ENCODE data around the gene ACACB.

Gene ACACB

GRCh38 chr12:109182041-109182839 lies 65.9 kb downstream of the ACACB start:
- no peak overlapping the region for H3K27ac ChIP-seq (ENCODE audit: low read length)
- H3K4me1 ChIP-seq (ENCODE audit: insufficient read depth, low read length): no peaks in the 10 kb centered on the region
- peaks cover 42% of the 10 kb centered on the region for H3K36me3 ChIP-seq (ENCODE audit: insufficient read depth, low read depth, low read length)
- H3K9me3 ChIP-seq (ENCODE audit: insufficient read depth, low read depth, low read length): no peaks in the 10 kb centered on the region
- H3K4me3 ChIP-seq (ENCODE audit: low read length): no peak overlapping the region
- H3K27me3 ChIP-seq (ENCODE audit: insufficient read depth, low read length): no peaks in the 10 kb centered on the region
- no peak overlapping the region for H3K9ac ChIP-seq (ENCODE audit: low read depth, low read length)

GRCh38 chr12:109185441-109185840 lies 69.1 kb downstream of the ACACB start:
- no peak overlapping the region for H3K9ac ChIP-seq (ENCODE audit: low read depth, low read length)
- no peaks in the 10 kb centered on the region for H3K4me1 ChIP-seq (ENCODE audit: insufficient read depth, low read length)
- H3K9me3 ChIP-seq (ENCODE audit: insufficient read depth, low read depth, low read length): no peaks in the 10 kb centered on the region
- no peaks in the 10 kb centered on the region for H3K27me3 ChIP-seq (ENCODE audit: insufficient read depth, low read length)
- H3K36me3 ChIP-seq (ENCODE audit: insufficient read depth, low read depth, low read length): peaks cover 18% of the 10 kb centered on the region
- no peak overlapping the region for H3K27ac ChIP-seq (ENCODE audit: low read length)
- no peak overlapping the region for H3K4me3 ChIP-seq (ENCODE audit: low read length)

- H3K36me3 ChIP-seq (ENCODE audit: insufficient read depth, low read depth, low read length): peaks cover 26% of the 10 kb centered on the region
- no peaks in the 10 kb centered on the region for H3K27me3 ChIP-seq (ENCODE audit: insufficient read depth, low read length)
- no peak overlapping the region for H3K9ac ChIP-seq (ENCODE audit: low read depth, low read length)
- H3K4me3 ChIP-seq (ENCODE audit: low read length): no peak overlapping the region
- no peak overlapping the region for H3K27ac ChIP-seq (ENCODE audit: low read length)
- H3K4me1 ChIP-seq (ENCODE audit: insufficient read depth, low read length): no peaks in the 10 kb centered on the region
- no peaks in the 10 kb centered on the region for H3K9me3 ChIP-seq (ENCODE audit: insufficient read depth, low read depth, low read length)
These were observed 70.7 kb downstream of the ACACB start for GRCh38 chr12:109186993-109187653.

- Histone ChIP-seq H3K27me3 (ENCODE audit: insufficient read depth, low read length) (no peaks in the 10 kb centered on the region), H3K4me1 (ENCODE audit: insufficient read depth, low read length) (no peaks in the 10 kb centered on the region), H3K9ac (ENCODE audit: low read depth, low read length) (no peak overlapping the region), H3K27ac (ENCODE audit: low read length) (no peak overlapping the region), H3K36me3 (ENCODE audit: insufficient read depth, low read depth, low read length) (peaks cover 33% of the 10 kb centered on the region), H3K9me3 (ENCODE audit: insufficient read depth, low read depth, low read length) (no peaks in the 10 kb centered on the region), H3K4me3 (ENCODE audit: low read length) (no peak overlapping the region)
These were observed 71.8 kb downstream of the ACACB start for GRCh38 chr12:109188108-109188712.

- Histone ChIP-seq H3K4me3 (ENCODE audit: low read length) (no peak overlapping the region), H3K36me3 (ENCODE audit: insufficient read depth, low read depth, low read length) (peaks cover 39% of the 10 kb centered on the region), H3K9ac (ENCODE audit: low read depth, low read length) (no peak overlapping the region), H3K27me3 (ENCODE audit: insufficient read depth, low read length) (no peaks in the 10 kb centered on the region), H3K9me3 (ENCODE audit: insufficient read depth, low read depth, low read length) (no peaks in the 10 kb centered on the region), H3K27ac (ENCODE audit: low read length) (no peak overlapping the region), H3K4me1 (ENCODE audit: insufficient read depth, low read length) (no peaks in the 10 kb centered on the region)
These were observed 72.9 kb downstream of the ACACB start for GRCh38 chr12:109189291-109189690.

GRCh38 chr12:109191621-109192250 lies 75.3 kb downstream of the ACACB start:
- Histone ChIP-seq H3K36me3 (ENCODE audit: insufficient read depth, low read depth, low read length) (peaks cover 44% of the 10 kb centered on the region), H3K9ac (ENCODE audit: low read depth, low read length) (no peak overlapping the region), H3K27ac (ENCODE audit: low read length) (no peak overlapping the region), H3K27me3 (ENCODE audit: insufficient read depth, low read length) (no peaks in the 10 kb centered on the region), H3K4me1 (ENCODE audit: insufficient read depth, low read length) (no peaks in the 10 kb centered on the region), H3K9me3 (ENCODE audit: insufficient read depth, low read depth, low read length) (no peaks in the 10 kb centered on the region), H3K4me3 (ENCODE audit: low read length) (no peak overlapping the region)

- H3K27me3 ChIP-seq (ENCODE audit: insufficient read depth, low read length): no peaks in the 10 kb centered on the region
- H3K27ac ChIP-seq (ENCODE audit: low read length): no peak overlapping the region
- H3K9me3 ChIP-seq (ENCODE audit: insufficient read depth, low read depth, low read length): no peaks in the 10 kb centered on the region
- H3K4me3 ChIP-seq (ENCODE audit: low read length): no peak overlapping the region
- peaks cover 43% of the 10 kb centered on the region for H3K36me3 ChIP-seq (ENCODE audit: insufficient read depth, low read depth, low read length)
- H3K4me1 ChIP-seq (ENCODE audit: insufficient read depth, low read length): no peaks in the 10 kb centered on the region
- no peak overlapping the region for H3K9ac ChIP-seq (ENCODE audit: low read depth, low read length)
These were observed 76.0 kb downstream of the ACACB start for GRCh38 chr12:109192358-109192757.

GRCh38 chr12:109193896-109194295 lies 77.5 kb downstream of the ACACB start:
- H3K9me3 ChIP-seq (ENCODE audit: insufficient read depth, low read depth, low read length): no peaks in the 10 kb centered on the region
- H3K36me3 ChIP-seq (ENCODE audit: insufficient read depth, low read depth, low read length): peaks cover 43% of the 10 kb centered on the region
- no peak overlapping the region for H3K9ac ChIP-seq (ENCODE audit: low read depth, low read length)
- H3K4me3 ChIP-seq (ENCODE audit: low read length): no peak overlapping the region
- no peaks in the 10 kb centered on the region for H3K4me1 ChIP-seq (ENCODE audit: insufficient read depth, low read length)
- H3K27ac ChIP-seq (ENCODE audit: low read length): no peak overlapping the region
- no peaks in the 10 kb centered on the region for H3K27me3 ChIP-seq (ENCODE audit: insufficient read depth, low read length)

GRCh38 chr12:109196332-109196731 lies 79.9 kb downstream of the ACACB start:
- Histone ChIP-seq H3K9me3 (ENCODE audit: insufficient read depth, low read depth, low read length) (no peaks in the 10 kb centered on the region), H3K4me1 (ENCODE audit: insufficient read depth, low read length) (no peaks in the 10 kb centered on the region), H3K4me3 (ENCODE audit: low read length) (no peak overlapping the region), H3K27ac (ENCODE audit: low read length) (no peak overlapping the region), H3K36me3 (ENCODE audit: insufficient read depth, low read depth, low read length) (peaks cover 53% of the 10 kb centered on the region), H3K27me3 (ENCODE audit: insufficient read depth, low read length) (no peaks in the 10 kb centered on the region), H3K9ac (ENCODE audit: low read depth, low read length) (no peak overlapping the region)

GRCh38 chr12:109197327-109197726 lies 80.9 kb downstream of the ACACB start:
- no peaks in the 10 kb centered on the region for H3K27me3 ChIP-seq (ENCODE audit: insufficient read depth, low read length)
- H3K27ac ChIP-seq (ENCODE audit: low read length): no peak overlapping the region
- peaks cover 49% of the 10 kb centered on the region for H3K36me3 ChIP-seq (ENCODE audit: insufficient read depth, low read depth, low read length)
- H3K4me3 ChIP-seq (ENCODE audit: low read length): no peak overlapping the region
- H3K4me1 ChIP-seq (ENCODE audit: insufficient read depth, low read length): no peaks in the 10 kb centered on the region
- no peaks in the 10 kb centered on the region for H3K9me3 ChIP-seq (ENCODE audit: insufficient read depth, low read depth, low read length)
- H3K9ac ChIP-seq (ENCODE audit: low read depth, low read length): no peak overlapping the region

- H3K9ac ChIP-seq (ENCODE audit: low read depth, low read length): no peak overlapping the region
- no peaks in the 10 kb centered on the region for H3K4me1 ChIP-seq (ENCODE audit: insufficient read depth, low read length)
- H3K27ac ChIP-seq (ENCODE audit: low read length): no peak overlapping the region
- H3K4me3 ChIP-seq (ENCODE audit: low read length): no peak overlapping the region
- H3K27me3 ChIP-seq (ENCODE audit: insufficient read depth, low read length): no peaks in the 10 kb centered on the region
- H3K9me3 ChIP-seq (ENCODE audit: insufficient read depth, low read depth, low read length): no peaks in the 10 kb centered on the region
- peaks cover 44% of the 10 kb centered on the region for H3K36me3 ChIP-seq (ENCODE audit: insufficient read depth, low read depth, low read length)
These were observed 82.9 kb downstream of the ACACB start for GRCh38 chr12:109199324-109199723.

Measured in iPS-20b (cell line).